Astrocyte (in vitro differentiated cells and primary cell): Measurements from ENCODE around the gene PPM1L. TPM values are rescaled to one million over a fixed set of nuclear protein-coding genes. Genes with fewer than 3 reads are reported as not detected.

Experiments used
- DNase-seq: peaks from one replicate; pipeline ENCODE4 v3.0.0-alpha.2; 2010; ENCODE audit warnings: low read depth
- FAIRE-seq: peaks from 2 replicates; lab custom pipeline; 2011; peaks lifted over from hg19 to GRCh38; lab: Jason Lieb, UNC
- H2AFZ ChIP-seq: 2 replicates; pipeline ENCODE4 v1.6.0; 2012; ENCODE audit warnings: low read depth, low read length, inconsistent platforms
- H3K27ac ChIP-seq: 2 replicates; pipeline ENCODE4 v1.5.1; 2011; ENCODE audit warnings: low read depth, low read length, inconsistent platforms
- H3K27me3 ChIP-seq: 2 replicates; pipeline ENCODE4 v1.6.0; 2011; ENCODE audit warnings: low read length, inconsistent platforms; ENCODE audit not compliant: insufficient read depth
- H3K36me3 ChIP-seq: 2 replicates; pipeline ENCODE4 v1.5.1; 2011; ENCODE audit warnings: low read length, inconsistent platforms; ENCODE audit not compliant: insufficient read depth
- H3K4me1 ChIP-seq: 2 replicates; pipeline ENCODE4 v1.5.1; 2011; ENCODE audit warnings: low read length, inconsistent platforms; ENCODE audit not compliant: insufficient read depth
- H3K4me2 ChIP-seq: 2 replicates; pipeline ENCODE4 v1.6.0; 2012; ENCODE audit warnings: low read length, inconsistent platforms
- H3K4me3 ChIP-seq: 2 replicates; pipeline ENCODE4 v1.5.1; 2011; ENCODE audit warnings: low read depth, mild to moderate bottlenecking, low read length, inconsistent platforms; ENCODE audit not compliant: insufficient read depth
- H3K79me2 ChIP-seq: 2 replicates; pipeline ENCODE4 v1.6.0; 2012; ENCODE audit warnings: mild to moderate bottlenecking, low read length, inconsistent platforms; ENCODE audit not compliant: insufficient read depth
- H3K9ac ChIP-seq: 2 replicates; pipeline ENCODE4 v1.6.0; 2012; ENCODE audit warnings: mild to moderate bottlenecking, low read length, inconsistent platforms
- H3K9me3 ChIP-seq: 2 replicates; pipeline ENCODE4 v1.5.1; 2012; ENCODE audit warnings: low read depth, mild to moderate bottlenecking, low read length, inconsistent platforms; ENCODE audit not compliant: insufficient read depth
- H4K20me1 ChIP-seq: 2 replicates; pipeline ENCODE4 v1.6.0; 2012; ENCODE audit warnings: low read length, inconsistent platforms; ENCODE audit not compliant: insufficient read depth
- H3K27ac Mint-ChIP-seq: one replicate; pipeline ENCODE4 v1.8.0; 2021; ENCODE audit warnings: mild to moderate bottlenecking, mixed read lengths; ENCODE audit not compliant: unreplicated experiment
- H3K27me3 Mint-ChIP-seq: one replicate; pipeline ENCODE4 v1.8.0; 2021; ENCODE audit warnings: low read depth, mixed read lengths; ENCODE audit not compliant: unreplicated experiment
- H3K36me3 Mint-ChIP-seq: one replicate; pipeline ENCODE4 v1.8.0; 2021; ENCODE audit warnings: low read depth, mixed read lengths; ENCODE audit not compliant: unreplicated experiment
- H3K4me1 Mint-ChIP-seq: one replicate; pipeline ENCODE4 v1.8.0; 2021; ENCODE audit warnings: low read depth, mixed read lengths; ENCODE audit not compliant: unreplicated experiment
- H3K4me3 Mint-ChIP-seq: one replicate; pipeline ENCODE4 v1.8.0; 2021; ENCODE audit warnings: mild to moderate bottlenecking, moderate library complexity, mixed read lengths; ENCODE audit not compliant: unreplicated experiment
- H3K9me3 Mint-ChIP-seq: one replicate; pipeline ENCODE4 v1.8.0; 2021; ENCODE audit warnings: mild to moderate bottlenecking, mixed read lengths; ENCODE audit not compliant: unreplicated experiment
- EZH2 ChIP-seq: IDR thresholded peaks from 2 replicates; pipeline ENCODE4 v1.6.1; 2012; ENCODE audit warnings: mild to moderate bottlenecking, low read length, inconsistent platforms; ENCODE audit not compliant: insufficient read depth
- total RNA-seq: library from RNA; stranded (reverse); gene quantifications from 2 replicates; pipeline ENCODE4 v1.2.1, GENCODE V29; 2021
- TF ChIP-seq, protein P1 (sequence below): IDR thresholded peaks from 2 replicates; pipeline ENCODE4 v1.5.1; 2011; ENCODE audit warnings: low read depth, mild to moderate bottlenecking, inconsistent platforms, low read length, moderate library complexity; ENCODE audit not compliant: insufficient read depth

Gene PPM1L
- total RNA-seq, 1 donor from 2014 or later, result 6.3 TPM

DNA sequence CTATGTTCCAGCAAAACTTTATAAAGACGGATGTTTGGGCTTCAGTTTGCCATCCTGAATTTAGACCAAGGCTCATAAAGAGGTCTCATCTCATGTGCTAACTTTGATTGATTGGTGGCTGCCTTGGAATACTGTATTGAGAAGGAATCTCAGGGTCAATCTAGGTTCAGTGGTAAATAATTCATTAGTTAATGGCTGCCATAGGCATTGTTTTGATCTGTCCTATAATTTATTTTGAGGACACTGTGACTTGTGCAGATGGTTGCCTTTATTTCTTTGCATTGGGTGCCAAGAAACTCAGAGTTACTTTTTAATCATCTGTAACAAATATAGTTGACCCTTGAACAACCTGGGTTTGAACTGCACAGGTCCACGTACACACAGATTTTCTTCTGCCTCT, 189.3 kb downstream of the PPM1L start:
- no peaks in the 10 kb centered on the region for H3K4me1 ChIP-seq
- H3K27ac Mint-ChIP-seq, result no peak overlapping the region

DNA sequence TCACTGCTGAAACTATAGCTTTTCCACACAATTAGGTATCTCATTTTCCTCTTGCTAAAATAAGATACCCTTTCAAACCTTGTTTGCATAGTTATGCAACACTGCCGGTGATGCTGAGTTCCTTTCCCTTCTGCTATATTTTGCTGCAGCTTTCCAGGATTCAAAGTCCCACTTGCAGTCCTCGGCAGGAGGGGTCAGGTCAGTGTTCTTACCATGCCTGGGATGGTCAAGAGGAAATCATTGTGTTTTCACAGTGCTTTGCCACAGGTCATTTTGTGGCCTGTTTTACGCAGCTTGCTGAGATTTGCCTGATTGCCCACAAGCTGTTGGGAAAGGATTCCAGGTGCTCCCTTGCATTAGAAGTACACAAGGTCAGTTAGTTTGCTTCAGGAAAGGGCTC, 192.2 kb downstream of the PPM1L start:
- H3K79me2 ChIP-seq, result no peaks in the 10 kb centered on the region
- no peaks in the 10 kb centered on the region for H4K20me1 ChIP-seq
- H3K27me3 ChIP-seq, result no peaks in the 10 kb centered on the region
- Mint-ChIP-seq H3K4me3 (no peak overlapping the region), H3K27me3 (no peaks in the 10 kb centered on the region), H3K4me1 (no peaks in the 10 kb centered on the region), H3K9me3 (no peaks in the 10 kb centered on the region), H3K27ac (no peak overlapping the region), H3K36me3 (no peaks in the 10 kb centered on the region)
- DNase-seq (no peak), FAIRE-seq (no peak)
- H3K9me3 ChIP-seq, result no peaks in the 10 kb centered on the region
- H3K9ac ChIP-seq, result no peak overlapping the region
- no peaks in the 10 kb centered on the region for H3K36me3 ChIP-seq
- H3K4me3 ChIP-seq, result no peak overlapping the region
- no peak overlapping the region for H2AFZ ChIP-seq
- H3K4me2 ChIP-seq, result no peak overlapping the region
- no peaks in the 10 kb centered on the region for H3K4me1 ChIP-seq
- TF ChIP-seq EZH2, result no peak
- TF ChIP-seq, protein P1, sequence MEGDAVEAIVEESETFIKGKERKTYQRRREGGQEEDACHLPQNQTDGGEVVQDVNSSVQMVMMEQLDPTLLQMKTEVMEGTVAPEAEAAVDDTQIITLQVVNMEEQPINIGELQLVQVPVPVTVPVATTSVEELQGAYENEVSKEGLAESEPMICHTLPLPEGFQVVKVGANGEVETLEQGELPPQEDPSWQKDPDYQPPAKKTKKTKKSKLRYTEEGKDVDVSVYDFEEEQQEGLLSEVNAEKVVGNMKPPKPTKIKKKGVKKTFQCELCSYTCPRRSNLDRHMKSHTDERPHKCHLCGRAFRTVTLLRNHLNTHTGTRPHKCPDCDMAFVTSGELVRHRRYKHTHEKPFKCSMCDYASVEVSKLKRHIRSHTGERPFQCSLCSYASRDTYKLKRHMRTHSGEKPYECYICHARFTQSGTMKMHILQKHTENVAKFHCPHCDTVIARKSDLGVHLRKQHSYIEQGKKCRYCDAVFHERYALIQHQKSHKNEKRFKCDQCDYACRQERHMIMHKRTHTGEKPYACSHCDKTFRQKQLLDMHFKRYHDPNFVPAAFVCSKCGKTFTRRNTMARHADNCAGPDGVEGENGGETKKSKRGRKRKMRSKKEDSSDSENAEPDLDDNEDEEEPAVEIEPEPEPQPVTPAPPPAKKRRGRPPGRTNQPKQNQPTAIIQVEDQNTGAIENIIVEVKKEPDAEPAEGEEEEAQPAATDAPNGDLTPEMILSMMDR, result no peak
- H3K27ac ChIP-seq, result no peak overlapping the region

More for the DNA sequence above, 189.3 kb downstream of the PPM1L start:
- FAIRE-seq, result no peak
- Mint-ChIP-seq H3K4me1 (no peaks in the 10 kb centered on the region), H3K36me3 (peaks cover 2% of the 10 kb centered on the region), H3K4me3 (no peak overlapping the region), H3K27me3 (no peaks in the 10 kb centered on the region), H3K9me3 (no peaks in the 10 kb centered on the region)
- Histone ChIP-seq H3K4me3 (no peak overlapping the region), H3K79me2 (no peaks in the 10 kb centered on the region), H3K4me2 (no peak overlapping the region), H3K27me3 (no peaks in the 10 kb centered on the region), H3K9ac (no peak overlapping the region), H4K20me1 (no peaks in the 10 kb centered on the region), H3K9me3 (no peaks in the 10 kb centered on the region), H3K27ac (no peak overlapping the region), H2AFZ (no peak overlapping the region), H3K36me3 (no peaks in the 10 kb centered on the region)
- TF ChIP-seq, protein P1, result no peak
- no peak for TF ChIP-seq EZH2
- no peak for DNase-seq

DNA sequence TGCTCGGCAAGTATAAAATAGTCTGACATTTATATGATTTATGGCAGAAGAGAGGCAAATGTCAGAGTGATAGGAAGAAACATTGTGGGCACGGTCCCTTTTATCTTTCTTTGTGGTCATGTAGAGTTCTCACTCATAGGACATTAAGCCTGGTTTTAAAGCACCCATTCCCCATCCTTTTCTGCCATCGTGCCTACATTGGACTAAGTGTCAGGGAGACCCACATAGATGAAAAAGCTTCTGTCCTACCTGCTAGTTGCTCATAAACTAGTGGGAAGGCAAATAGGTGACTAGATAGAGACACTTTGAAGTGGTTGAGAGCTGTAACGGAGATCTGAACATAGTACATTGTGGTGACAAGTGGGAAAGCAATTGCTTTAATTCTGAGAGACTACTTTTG, 193.4 kb downstream of the PPM1L start:
- H3K36me3 ChIP-seq, result no peaks in the 10 kb centered on the region
- H3K9ac ChIP-seq, result no peak overlapping the region
- Mint-ChIP-seq H3K27me3 (no peaks in the 10 kb centered on the region), H3K4me1 (no peaks in the 10 kb centered on the region), H3K27ac (no peak overlapping the region), H3K4me3 (no peak overlapping the region), H3K9me3 (no peaks in the 10 kb centered on the region), H3K36me3 (no peaks in the 10 kb centered on the region)
- no peaks in the 10 kb centered on the region for H3K4me1 ChIP-seq
- DNase-seq (no peak), FAIRE-seq (no peak)
- H3K27me3 ChIP-seq, result no peaks in the 10 kb centered on the region
- no peak overlapping the region for H2AFZ ChIP-seq
- H3K27ac ChIP-seq, result no peak overlapping the region
- H3K9me3 ChIP-seq, result no peaks in the 10 kb centered on the region
- H3K4me3 ChIP-seq, result no peak overlapping the region
- H3K4me2 ChIP-seq, result no peak overlapping the region
- TF ChIP-seq, protein P1, result no peak
- no peak for TF ChIP-seq EZH2
- H3K79me2 ChIP-seq, result no peaks in the 10 kb centered on the region
- no peaks in the 10 kb centered on the region for H4K20me1 ChIP-seq
